ENCODE measurements around the gene GAS1.

GRCh38 chr9:86962692-86963091, 15.4 kb upstream of the GAS1 start:
- TF ChIP-seq YY1 (IDR thresholded peaks at IDR 0.05; ENCODE audit: insufficient read depth, insufficient read length) (no peak), SUZ12 (IDR thresholded peaks at IDR 0.05; ENCODE audit: extremely low read depth, insufficient read depth, insufficient read length) (no peak)

Measured in NT2/D1 (cell line).